UCSD-AML1 (cell line): ENCODE measurements around the gene CXCL5.
"Not testable (repeated sequence)": the region's sequence is repeated elsewhere in the genome, so short reads cannot be mapped to it uniquely, and the experiment has no call there.

Source experiments
- DNase-seq: peaks from one replicate; lab custom pipeline; 2025; ENCODE audit not compliant: unreplicated experiment; lab: John Stamatoyannopoulos, UW

The CXCL5 gene

GRCh38 chr4:73974352-73974751 is 24.1 kb downstream of the CXCL5 start:
- no peak for DNase-seq

- no peak for DNase-seq
These were observed 27.5 kb downstream of the CXCL5 start for GRCh38 chr4:73970945-73971344.

GRCh38 chr4:73970011-73970410 is 28.5 kb downstream of the CXCL5 start:
- no peak for DNase-seq

- no peak for DNase-seq
These were observed 30.6 kb downstream of the CXCL5 start for GRCh38 chr4:73967866-73968265.

GRCh38 chr4:73964862-73965611 is 33.4 kb downstream of the CXCL5 start:
- DNase-seq = no peak

GRCh38 chr4:73962724-73963123 is 35.8 kb downstream of the CXCL5 start:
- DNase-seq = no peak

GRCh38 chr4:73959041-73959440 is 39.4 kb downstream of the CXCL5 start:
- not testable (repeated sequence) for DNase-seq

- DNase-seq = no peak
These were observed 46.1 kb downstream of the CXCL5 start for GRCh38 chr4:73952352-73952751.

GRCh38 chr4:73950376-73950920 is 48.0 kb downstream of the CXCL5 start:
- not testable (repeated sequence) for DNase-seq

- no peak for DNase-seq
These were observed 49.3 kb downstream of the CXCL5 start for GRCh38 chr4:73948990-73949706.

- DNase-seq = no peak
These were observed 50.2 kb downstream of the CXCL5 start for GRCh38 chr4:73948291-73948690.

- no peak for DNase-seq
These were observed 51.1 kb downstream of the CXCL5 start for GRCh38 chr4:73947239-73947985.

GRCh38 chr4:73945674-73946449 is 52.6 kb downstream of the CXCL5 start:
- no peak for DNase-seq
